ENCODE results near the gene GET3. TPM values are rescaled to one million over a fixed set of nuclear protein-coding genes. Genes with fewer than 3 reads are reported as not detected.

The GET3 gene
- polyA plus RNA-seq, 2 of the 4 experiments (the other 2 are of a cell fraction), result 87.0 to 91.7 TPM

DNA sequence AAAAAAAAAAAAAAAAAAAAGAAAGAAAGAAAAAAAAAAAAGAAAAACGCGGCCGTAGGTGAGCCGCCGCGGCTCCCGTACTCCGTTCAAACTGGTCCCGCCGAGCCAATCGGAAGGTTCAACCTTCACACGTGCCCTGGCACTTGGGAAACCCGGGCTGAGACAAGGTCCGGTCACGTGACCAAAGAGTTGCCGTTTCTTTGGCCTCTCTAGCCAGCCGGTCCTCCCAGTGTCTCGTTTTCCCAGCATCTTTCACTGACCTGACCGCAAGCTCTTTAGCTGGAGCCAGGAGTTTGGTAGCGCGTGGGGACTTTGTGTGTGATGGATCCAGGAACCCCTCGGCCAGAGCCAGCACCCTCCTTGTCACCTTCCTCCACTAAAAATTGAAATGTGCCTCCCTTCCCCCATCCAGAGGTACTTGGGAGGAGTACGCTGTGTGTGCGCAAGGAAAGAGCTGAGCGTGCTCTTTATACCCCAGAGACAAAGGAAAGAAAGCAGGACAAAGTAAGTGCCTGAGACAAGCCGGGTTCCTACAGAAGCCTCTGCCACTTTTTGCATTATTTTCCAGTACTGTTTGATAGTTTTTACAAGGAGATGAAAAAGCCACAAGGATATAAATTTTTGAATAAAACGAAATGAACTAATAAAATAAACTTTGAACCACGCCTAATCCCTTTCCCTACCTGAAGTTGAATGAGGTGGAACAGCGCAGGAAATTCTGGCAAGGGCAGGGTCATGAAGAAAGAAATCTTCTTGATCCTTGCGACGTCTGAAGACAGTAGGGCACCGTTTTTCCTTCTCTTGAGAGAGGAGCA is 14.5 kb upstream of the GET3 start:
- TF ChIP-seq CBX2 (IDR thresholded peaks at IDR 0.05; ENCODE audit: borderline replicate concordance, low read depth) (no peak), POLR2A (IDR thresholded peaks at IDR 0.05; ENCODE audit: low read length) (peak; percentile 38; the same call in 1 of the 2 replicates), MAFK (IDR thresholded peaks at IDR 0.05; ENCODE audit: partially characterized antibody) (peak; percentile 91), NPAS2 (CRISPR knock-in tag; IDR thresholded peaks at IDR 0.05; ENCODE audit: borderline replicate concordance) (peak; percentile 39; the same call in 1 of the 2 replicates), BHLHE40 (IDR thresholded peaks at IDR 0.05; ENCODE audit: low read depth, low read length) (peak; percentile 69), JUN (IDR thresholded peaks at IDR 0.05) (peak; percentile 58 to 62; a peak in 3 of 5 replicates), CEBPB (IDR thresholded peaks at IDR 0.05) (peak; percentile 33 to 73; a peak in 2 of 4 replicates), ZSCAN20 (CRISPR knock-in tag; IDR thresholded peaks at IDR 0.05) (no peak)
- TF ChIP-seq, protein P1, sequence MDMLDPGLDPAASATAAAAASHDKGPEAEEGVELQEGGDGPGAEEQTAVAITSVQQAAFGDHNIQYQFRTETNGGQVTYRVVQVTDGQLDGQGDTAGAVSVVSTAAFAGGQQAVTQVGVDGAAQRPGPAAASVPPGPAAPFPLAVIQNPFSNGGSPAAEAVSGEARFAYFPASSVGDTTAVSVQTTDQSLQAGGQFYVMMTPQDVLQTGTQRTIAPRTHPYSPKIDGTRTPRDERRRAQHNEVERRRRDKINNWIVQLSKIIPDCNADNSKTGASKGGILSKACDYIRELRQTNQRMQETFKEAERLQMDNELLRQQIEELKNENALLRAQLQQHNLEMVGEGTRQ (IDR thresholded peaks at IDR 0.05), result peak; percentile 99
- TF ChIP-seq, protein P2, sequence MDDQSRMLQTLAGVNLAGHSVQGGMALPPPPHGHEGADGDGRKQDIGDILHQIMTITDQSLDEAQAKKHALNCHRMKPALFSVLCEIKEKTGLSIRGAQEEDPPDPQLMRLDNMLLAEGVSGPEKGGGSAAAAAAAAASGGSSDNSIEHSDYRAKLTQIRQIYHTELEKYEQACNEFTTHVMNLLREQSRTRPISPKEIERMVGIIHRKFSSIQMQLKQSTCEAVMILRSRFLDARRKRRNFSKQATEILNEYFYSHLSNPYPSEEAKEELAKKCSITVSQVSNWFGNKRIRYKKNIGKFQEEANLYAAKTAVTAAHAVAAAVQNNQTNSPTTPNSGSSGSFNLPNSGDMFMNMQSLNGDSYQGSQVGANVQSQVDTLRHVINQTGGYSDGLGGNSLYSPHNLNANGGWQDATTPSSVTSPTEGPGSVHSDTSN (IDR thresholded peaks at IDR 0.05), result no peak
- TF ChIP-seq, protein P3, sequence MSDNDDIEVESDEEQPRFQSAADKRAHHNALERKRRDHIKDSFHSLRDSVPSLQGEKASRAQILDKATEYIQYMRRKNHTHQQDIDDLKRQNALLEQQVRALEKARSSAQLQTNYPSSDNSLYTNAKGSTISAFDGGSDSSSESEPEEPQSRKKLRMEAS (IDR thresholded peaks at IDR 0.05), result peak; percentile 94
- TF ChIP-seq, protein P4, sequence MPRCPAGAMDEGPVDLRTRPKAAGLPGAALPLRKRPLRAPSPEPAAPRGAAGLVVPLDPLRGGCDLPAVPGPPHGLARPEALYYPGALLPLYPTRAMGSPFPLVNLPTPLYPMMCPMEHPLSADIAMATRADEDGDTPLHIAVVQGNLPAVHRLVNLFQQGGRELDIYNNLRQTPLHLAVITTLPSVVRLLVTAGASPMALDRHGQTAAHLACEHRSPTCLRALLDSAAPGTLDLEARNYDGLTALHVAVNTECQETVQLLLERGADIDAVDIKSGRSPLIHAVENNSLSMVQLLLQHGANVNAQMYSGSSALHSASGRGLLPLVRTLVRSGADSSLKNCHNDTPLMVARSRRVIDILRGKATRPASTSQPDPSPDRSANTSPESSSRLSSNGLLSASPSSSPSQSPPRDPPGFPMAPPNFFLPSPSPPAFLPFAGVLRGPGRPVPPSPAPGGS (IDR thresholded peaks at IDR 0.05), result peak; percentile 56; the same call in 1 of the 3 replicates
- ATAC-seq (peak; percentile 86 to 90), FAIRE-seq (no peak), DNase-seq (ENCODE audit: low read depth in 1 of 2, low spot score in 1 of 2) (peak; percentile 96 to 99)
- 2% methylated on average over 31 of the region's 32 CpGs for WGBS (ENCODE audit: missing lambda C conversion rate)
- Histone ChIP-seq H3K4me3 (peak overlapping the region; percentile 76), H3K9me3 (no peaks in the 10 kb centered on the region), H3K4me2 (peak overlapping the region; percentile 94), H3K4me1 (peaks cover 10% of the 10 kb centered on the region; the same call in 1 of the 3 replicates), H3K27ac (peak overlapping the region; percentile 91 to 99)
- CTCF ChIA-PET, result interaction anchor here (0.9 to 3.3 kb wide), 8 partner anchors 13 to 125 kb away, joined by 3 to 11 read pairs (median 4); no protein-coding TSS in a partner anchor
- POLR2A ChIA-PET, result interaction anchor here (0.6 to 1.5 kb wide), 4 partner anchors 11 to 83 kb away, joined by 3 to 16 read pairs (median 4); partner anchors contain the start of gene TRIR

DNA sequence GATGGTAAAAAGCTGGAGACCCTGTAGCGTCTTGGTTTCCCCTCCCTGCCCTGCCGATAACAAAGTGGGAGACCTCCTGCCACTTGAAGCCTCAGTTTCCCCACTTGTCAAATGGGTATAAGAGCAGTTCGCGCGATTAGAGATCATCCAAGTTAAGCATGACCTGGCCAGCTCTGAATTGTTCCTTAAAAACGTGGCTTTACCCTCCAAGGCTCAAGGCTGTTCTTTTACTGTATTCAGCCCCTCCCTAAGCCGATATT is 14.0 kb upstream of the GET3 start:
- POLR2A ChIA-PET, result interaction anchor here (0.6 to 1.5 kb wide), 3 partner anchors 11 to 30 kb away, joined by 3 to 16 read pairs (median 4); partner anchors contain the start of gene TRIR
- peak overlapping the region; percentile 91 to 99 for H3K27ac ChIP-seq
- peak overlapping the region; percentile 76 for H3K4me3 ChIP-seq
- no peak for TF ChIP-seq HEYL (CRISPR knock-in tag; IDR thresholded peaks at IDR 0.05)
- TF ChIP-seq, protein P3 (IDR thresholded peaks at IDR 0.05), result no peak
- TF ChIP-seq, protein P5, sequence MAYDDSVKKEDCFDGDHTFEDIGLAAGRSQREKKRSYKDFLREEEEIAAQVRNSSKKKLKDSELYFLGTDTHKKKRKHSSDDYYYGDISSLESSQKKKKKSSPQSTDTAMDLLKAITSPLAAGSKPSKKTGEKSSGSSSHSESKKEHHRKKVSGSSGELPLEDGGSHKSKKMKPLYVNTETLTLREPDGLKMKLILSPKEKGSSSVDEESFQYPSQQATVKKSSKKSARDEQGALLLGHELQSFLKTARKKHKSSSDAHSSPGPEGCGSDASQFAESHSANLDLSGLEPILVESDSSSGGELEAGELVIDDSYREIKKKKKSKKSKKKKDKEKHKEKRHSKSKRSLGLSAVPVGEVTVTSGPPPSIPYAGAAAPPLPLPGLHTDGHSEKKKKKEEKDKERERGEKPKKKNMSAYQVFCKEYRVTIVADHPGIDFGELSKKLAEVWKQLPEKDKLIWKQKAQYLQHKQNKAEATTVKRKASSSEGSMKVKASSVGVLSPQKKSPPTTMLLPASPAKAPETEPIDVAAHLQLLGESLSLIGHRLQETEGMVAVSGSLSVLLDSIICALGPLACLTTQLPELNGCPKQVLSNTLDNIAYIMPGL (CRISPR knock-in tag; IDR thresholded peaks at IDR 0.05; ENCODE audit: borderline replicate concordance), result no peak
- TF ChIP-seq RFX5 (IDR thresholded peaks at IDR 0.05), result no peak
- TF ChIP-seq NFE2L2 (conservative IDR thresholded peaks at IDR 0.05; ENCODE audit: low read length), result no peak
- TF ChIP-seq, protein P6, sequence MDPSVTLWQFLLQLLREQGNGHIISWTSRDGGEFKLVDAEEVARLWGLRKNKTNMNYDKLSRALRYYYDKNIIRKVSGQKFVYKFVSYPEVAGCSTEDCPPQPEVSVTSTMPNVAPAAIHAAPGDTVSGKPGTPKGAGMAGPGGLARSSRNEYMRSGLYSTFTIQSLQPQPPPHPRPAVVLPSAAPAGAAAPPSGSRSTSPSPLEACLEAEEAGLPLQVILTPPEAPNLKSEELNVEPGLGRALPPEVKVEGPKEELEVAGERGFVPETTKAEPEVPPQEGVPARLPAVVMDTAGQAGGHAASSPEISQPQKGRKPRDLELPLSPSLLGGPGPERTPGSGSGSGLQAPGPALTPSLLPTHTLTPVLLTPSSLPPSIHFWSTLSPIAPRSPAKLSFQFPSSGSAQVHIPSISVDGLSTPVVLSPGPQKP (IDR thresholded peaks at IDR 0.05; ENCODE audit: low read depth, low read length), result no peak
- DNase-seq (ENCODE audit: low read depth in 1 of 2, low spot score in 1 of 2) (no peak), FAIRE-seq (no peak), ATAC-seq (peak; percentile 5 to 9; a peak in 2 of 6 replicates)
- H3K9me3 ChIP-seq, result no peaks in the 10 kb centered on the region
- CTCF ChIA-PET, result interaction anchor here (0.7 to 3.3 kb wide), 9 partner anchors 10 to 125 kb away, joined by 3 to 11 read pairs (median 4); no protein-coding TSS in a partner anchor
- 0% methylated on average over 7 of the region's 7 CpGs for WGBS (ENCODE audit: missing lambda C conversion rate)
- peak overlapping the region; percentile 92 for H3K4me2 ChIP-seq
- peaks cover 10% of the 10 kb centered on the region; the same call in 1 of the 3 replicates for H3K4me1 ChIP-seq

Data from A549 (cell line).